HG02884 (cell line): ENCODE results near the gene KRTDAP.

Experiments used
- ATAC-seq: cut with Tn5 transposase; IDR thresholded peaks from one replicate; pipeline ENCODE4 v1.9.1; 2021; ENCODE audit warnings: mild to moderate bottlenecking, moderate library complexity; ENCODE audit not compliant: unreplicated experiment

The KRTDAP gene, protein sequence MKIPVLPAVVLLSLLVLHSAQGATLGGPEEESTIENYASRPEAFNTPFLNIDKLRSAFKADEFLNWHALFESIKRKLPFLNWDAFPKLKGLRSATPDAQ

DNA sequence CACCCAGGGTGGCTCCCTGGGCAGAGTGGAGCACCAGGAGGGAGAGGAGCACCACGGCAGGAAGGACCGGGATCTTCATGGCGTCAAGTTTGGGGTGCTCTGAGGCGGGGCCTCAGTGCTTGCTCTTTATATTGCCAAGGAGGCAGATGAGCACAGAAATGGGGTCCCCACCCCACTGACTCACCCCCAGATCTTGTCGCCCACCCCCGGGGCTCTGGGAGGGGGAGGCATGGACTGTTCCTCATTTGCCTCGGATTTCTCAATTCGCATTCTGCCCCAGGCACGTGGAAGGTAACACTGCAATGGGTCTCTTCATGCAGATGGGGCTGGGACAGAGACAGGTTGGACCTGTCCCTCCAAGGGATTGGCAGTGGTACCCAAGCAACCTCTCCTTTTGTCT is at the start of gene KRTDAP:
KRTDAP (minus strand) TSS at position 101 of the 400 bp plus-strand sequence; CDS start at position 79, 22 bp downstream.
- no peak for ATAC-seq

GRCh38 chr19:35539850-35540249 is 49.6 kb upstream of the KRTDAP start:
- no peak for ATAC-seq

- no peak for ATAC-seq
These were observed 49.0 kb upstream of the KRTDAP start for GRCh38 chr19:35539314-35539713.

DNA sequence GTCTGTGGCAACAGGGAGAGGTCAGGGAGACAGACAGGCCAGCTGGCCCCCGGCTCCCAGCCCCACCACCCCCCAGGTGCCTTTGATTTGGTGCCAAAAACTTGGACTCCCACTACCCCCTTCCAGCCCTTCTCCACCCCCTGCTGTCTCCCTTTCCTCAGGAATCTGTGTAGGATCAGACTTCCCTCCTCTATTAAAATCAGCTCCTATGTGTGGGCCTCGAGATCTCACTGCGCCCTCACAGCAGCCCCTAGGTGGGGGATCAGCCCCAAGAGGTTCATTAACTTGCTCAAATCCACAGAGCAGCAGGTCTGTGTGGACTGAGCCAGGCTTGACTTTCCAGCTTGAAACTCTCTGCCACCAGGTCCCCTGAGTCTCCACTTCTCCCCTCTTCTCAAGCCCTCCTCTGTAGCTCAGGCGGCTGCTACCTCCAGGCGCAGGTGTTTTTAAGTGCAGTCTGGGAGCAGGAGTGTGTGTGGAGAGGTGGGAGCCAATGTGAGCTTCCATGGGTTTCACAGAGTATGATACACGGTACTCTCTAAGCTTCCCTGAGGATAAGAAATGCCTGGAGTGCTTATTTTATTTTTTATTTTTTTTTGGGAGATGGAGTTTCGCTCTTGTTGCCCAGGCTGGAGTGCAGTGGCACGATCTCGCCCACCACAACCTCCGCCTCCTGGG is 44.7 kb upstream of the KRTDAP start:
- no peak for ATAC-seq

DNA sequence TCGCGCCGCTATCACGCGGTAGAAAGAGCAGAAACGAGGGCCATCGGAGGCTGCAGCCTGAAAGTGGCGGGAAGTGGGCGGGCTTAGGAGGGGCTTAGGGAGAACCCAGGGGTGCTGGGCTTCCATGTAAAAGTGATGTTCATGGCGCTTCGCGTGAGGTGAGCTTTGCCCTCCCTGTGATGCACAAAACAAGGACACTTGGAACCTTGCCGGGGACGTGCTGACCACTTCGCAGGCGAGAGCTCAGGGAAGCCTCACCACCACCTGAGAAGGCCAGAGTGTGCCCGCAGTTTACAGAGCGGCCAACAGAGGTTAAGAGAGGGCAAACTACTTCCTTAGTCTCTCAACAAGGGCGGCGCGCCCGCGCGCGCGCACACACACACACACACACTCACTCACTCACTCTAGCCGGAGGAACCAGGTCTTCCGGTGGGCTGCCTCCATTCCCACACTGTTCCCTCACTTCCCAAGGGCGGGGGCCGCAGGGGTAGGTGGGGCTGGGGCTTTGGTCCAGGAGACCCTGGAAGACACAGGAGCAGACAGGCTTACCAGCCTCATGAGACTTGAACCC is 43.6 kb upstream of the KRTDAP start:
- no peak for ATAC-seq

DNA sequence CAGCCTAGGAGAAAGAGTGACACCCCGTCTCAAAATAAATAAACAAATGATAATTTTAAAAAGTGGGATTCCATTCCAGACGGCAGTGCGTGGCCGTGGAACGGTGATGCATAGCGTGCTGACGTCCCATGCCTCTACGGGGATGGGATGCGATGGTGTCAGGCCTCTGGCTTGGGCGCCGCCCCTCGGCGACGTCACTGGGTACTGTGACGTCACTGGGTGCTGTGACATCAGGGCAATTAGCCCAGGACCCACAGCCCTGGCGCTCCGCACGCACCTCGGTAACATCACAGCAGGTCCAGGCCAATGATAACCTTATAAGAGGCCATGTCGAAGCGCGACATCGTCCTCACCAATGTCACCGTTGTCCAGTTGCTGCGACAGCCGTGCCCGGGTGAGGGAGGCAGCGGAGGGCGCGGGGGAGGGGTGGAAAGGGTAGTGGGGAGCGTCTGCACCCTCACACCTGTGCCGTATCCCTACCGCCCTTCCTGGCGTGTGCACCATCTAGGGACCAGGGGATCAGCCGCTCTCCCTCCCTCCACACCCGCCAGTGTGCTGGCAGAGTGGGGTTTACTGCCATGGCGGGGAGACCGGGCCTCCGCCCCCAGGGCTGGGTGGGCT is 43.0 kb upstream of the KRTDAP start, which contains the start of gene GAPDHS:
GAPDHS (plus strand) TSS at position 256 of the 621 bp plus-strand sequence; CDS start at position 328, 72 bp downstream.
- ATAC-seq: no peak

- no peak for ATAC-seq
These were observed 41.0 kb upstream of the KRTDAP start for GRCh38 chr19:35531291-35531690.

- ATAC-seq: no peak
These were observed 39.3 kb upstream of the KRTDAP start for GRCh38 chr19:35529241-35530218.

- no peak for ATAC-seq
These were observed 38.2 kb upstream of the KRTDAP start, which contains the start of gene SBSN for GRCh38 chr19:35528218-35529038. Gene SBSN (minus strand): TSS chr19:35528311. CDS start chr19:35528281, 30 bp downstream.

DNA sequence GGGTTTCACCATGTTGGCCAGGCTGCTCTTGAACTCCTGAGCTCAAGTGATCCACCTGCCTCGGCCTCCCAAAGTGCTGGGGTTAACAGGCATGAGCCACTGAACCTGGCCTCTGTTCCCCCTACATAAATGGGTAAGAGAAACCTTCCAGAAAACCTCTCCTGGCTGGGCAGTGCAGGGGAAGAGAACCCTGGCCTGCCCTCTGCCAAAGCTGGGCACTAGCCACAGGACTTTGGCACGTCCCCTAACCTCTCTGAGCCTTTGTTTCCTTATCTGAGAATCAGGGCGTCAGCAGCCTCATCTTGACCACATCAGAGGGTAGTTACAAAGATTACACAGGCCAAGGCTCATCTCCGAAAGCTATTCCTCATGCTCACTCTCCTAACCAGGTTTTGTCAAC is 35.6 kb upstream of the KRTDAP start:
- ATAC-seq: no peak

DNA sequence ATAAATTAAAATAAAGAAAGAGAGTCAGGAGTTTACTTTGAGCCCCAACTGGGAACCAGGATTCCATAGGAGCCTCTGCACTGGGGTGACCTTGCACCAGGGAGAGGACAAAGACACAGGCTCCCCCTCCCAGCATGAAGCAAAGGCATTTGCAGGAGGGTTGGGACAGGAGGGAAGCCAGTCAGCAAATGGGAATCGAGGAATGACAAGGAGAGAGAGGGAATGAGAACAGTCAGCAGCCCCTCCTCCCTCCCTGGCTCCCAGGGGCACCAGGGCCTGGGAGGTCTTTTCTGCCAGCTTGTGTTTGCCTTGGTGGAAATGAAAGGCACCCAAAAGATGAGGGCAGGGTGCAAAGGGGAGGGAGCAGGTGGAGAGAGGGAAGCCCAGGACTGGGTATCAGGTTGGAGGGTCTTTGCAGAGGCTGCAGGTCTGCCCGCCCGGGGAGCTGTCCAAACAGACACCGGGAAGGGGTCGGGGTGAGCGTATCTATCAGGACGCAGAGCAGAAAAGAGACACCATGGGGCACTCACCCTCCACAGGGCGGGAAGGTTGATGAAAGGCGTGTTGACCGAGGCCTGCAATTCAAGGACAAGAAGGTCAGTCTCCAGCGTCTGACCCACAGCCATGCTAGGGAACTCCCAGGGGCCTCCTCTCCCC is 34.0 kb upstream of the KRTDAP start:
- ATAC-seq: no peak

DNA sequence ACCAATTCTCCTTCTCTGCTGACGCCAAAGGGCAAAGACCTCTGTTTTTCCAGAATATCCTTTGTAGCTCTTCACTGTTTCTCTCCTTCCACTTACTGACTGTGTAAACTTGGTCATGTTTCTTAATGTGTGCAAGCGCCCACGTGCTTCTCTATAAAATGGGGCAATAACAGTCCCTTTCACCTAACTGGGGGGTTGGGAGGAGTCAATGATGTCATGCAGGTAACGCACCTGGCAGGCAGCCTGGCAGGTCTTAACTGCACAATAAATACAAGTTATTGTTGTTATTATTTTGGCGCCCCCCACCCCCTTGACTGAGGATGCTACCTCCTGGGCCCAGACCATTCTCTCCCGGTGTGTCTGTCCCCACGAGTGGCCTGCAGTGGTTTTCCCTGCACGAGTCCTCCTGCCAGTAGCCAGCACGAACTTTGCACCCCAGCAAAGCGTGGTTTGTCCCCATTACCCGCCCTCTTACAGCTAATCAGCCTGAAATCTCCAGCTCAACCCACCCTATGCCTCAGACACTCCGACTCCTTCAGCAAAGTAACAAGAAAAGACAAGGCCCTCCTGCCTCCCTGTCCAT is 32.6 kb upstream of the KRTDAP start:
- no peak for ATAC-seq

GRCh38 chr19:35521124-35521743 is 31.0 kb upstream of the KRTDAP start:
- ATAC-seq: no peak

DNA sequence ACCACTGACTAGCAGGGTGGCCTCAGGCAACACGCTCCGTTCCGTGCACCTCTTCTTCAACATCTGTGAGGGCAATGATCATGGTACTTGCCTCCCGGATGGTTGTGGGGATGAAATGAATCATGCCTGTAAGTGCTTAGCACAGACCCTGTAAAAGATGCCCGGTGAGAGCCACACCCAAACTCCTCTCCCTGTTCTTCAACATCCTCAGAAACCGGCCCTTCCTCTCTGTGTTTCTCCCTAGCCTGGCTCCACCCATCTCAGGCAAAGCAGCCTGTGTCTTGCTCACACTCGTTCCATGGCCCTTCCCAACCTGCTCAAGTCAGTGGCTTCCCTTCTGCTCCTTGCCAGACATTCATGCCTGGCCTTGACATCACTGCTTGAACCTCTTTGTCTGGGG is 29.0 kb upstream of the KRTDAP start:
- no peak for ATAC-seq

GRCh38 chr19:35518313-35518712 is 28.0 kb upstream of the KRTDAP start:
- no peak for ATAC-seq

- ATAC-seq: no peak
These were observed 27.1 kb upstream of the KRTDAP start for GRCh38 chr19:35517342-35517741.

DNA sequence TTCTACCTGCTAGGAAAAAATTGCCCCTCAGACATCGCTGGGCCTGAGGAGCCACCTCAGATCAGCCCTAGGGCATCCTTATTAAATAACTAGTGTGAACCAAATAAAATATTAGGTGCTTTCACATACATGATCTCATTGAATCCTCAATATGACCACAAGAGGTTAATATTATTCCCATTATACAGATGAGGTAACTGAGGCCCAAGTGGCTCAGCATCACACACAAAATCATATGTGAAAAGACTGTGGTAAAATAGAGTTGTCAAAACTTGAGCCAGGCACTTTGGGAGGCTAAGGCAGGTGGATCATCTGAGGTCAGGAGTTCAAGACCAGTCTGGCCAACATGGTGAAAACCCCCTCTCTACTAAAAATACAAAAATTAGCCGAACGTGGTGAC is 26.0 kb upstream of the KRTDAP start:
- ATAC-seq: no peak

DNA sequence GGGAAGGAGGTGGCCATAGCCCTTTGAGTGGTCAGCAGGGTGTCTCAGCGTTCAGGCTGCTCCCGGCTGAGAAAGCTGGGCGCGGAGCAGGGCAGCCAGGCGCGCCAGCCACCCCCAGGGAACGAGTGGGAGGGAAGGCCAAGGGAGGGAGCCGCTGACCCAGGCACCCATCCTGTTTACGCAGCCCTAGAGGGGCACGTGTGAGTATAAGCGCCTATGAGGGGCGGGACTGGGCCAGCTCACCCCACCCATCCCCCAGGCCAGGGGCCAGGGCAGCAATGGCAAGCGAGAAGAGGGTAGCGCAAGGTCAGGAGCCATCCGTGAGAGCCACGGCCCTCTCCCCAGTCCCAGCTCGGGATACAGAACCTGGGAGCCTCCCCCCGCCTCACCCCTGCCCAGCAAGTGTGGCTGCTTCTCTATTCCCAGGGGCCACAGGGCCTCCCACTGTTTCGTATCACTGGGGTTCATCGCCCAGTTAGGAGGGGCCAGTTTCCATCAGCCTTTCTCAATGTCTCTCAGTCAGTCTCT is 24.1 kb upstream of the KRTDAP start:
- no peak for ATAC-seq
